Liver (tissue), 3 donors: Measurements from ENCODE around the gene VWA7.

Experiments
- ATF3 ChIP-seq: IDR thresholded peaks from 2 replicates; pipeline ENCODE4 v1.6.1; 2016; ENCODE audit warnings: antibody characterized with exemption
- CTCF ChIP-seq: fragments of 150-350 bp; IDR thresholded peaks from 2 replicates; pipeline ENCODE4 v1.5.1; 2017; ENCODE audit warnings: improper control_type of control experiment, low read depth, low read length; ENCODE audit not compliant: missing input control
- FOXA1 ChIP-seq: IDR thresholded peaks from 2 replicates; pipeline ENCODE4 v1.6.1; 2016; ENCODE audit warnings: antibody characterized with exemption
- GABPA ChIP-seq, 2 donors: IDR thresholded peaks in 1 of 2; conservative IDR thresholded peaks in 1 of 2; 2 replicates each; pipeline ENCODE4 v1.6.1; 2016; ENCODE audit warnings: antibody characterized with exemption in 2 of 2, mild to moderate bottlenecking in 1 of 2, moderate library complexity in 1 of 2
- HNF4G ChIP-seq: IDR thresholded peaks from 2 replicates; pipeline ENCODE4 v1.6.1; 2016; ENCODE audit warnings: antibody characterized with exemption
- JUND ChIP-seq, 2 donors: IDR thresholded peaks; 2 replicates each; pipeline ENCODE4 v1.6.1; 2016; ENCODE audit warnings: antibody characterized with exemption in 2 of 2
- MAX ChIP-seq: IDR thresholded peaks from 2 replicates; pipeline ENCODE4 v1.6.1; 2016; ENCODE audit warnings: antibody characterized with exemption
- RAD21 ChIP-seq, 2 donors: IDR thresholded peaks; 2 replicates each; pipeline ENCODE4 v1.6.1; 2016; ENCODE audit warnings: antibody characterized with exemption in 2 of 2, mild to moderate bottlenecking in 2 of 2
- REST ChIP-seq: IDR thresholded peaks from 2 replicates; pipeline ENCODE4 v1.6.1; 2016; ENCODE audit warnings: antibody characterized with exemption, mild to moderate bottlenecking
- RXRA ChIP-seq, 2 donors: IDR thresholded peaks; 2 replicates each; pipeline ENCODE4 v1.6.1; 2017 to 2018; ENCODE audit warnings: antibody characterized with exemption in 2 of 2, mild to moderate bottlenecking in 1 of 2
- SP1 ChIP-seq: IDR thresholded peaks from 2 replicates; pipeline ENCODE4 v1.6.1; 2018; ENCODE audit warnings: antibody characterized with exemption, mild to moderate bottlenecking
- TAF1 ChIP-seq: conservative IDR thresholded peaks from 2 replicates; pipeline ENCODE4 v1.6.1; 2016; ENCODE audit warnings: antibody characterized with exemption, mild to moderate bottlenecking
- YY1 ChIP-seq: IDR thresholded peaks from 2 replicates; pipeline ENCODE4 v1.6.1; 2016; ENCODE audit warnings: antibody characterized with exemption, mild to moderate bottlenecking
- ZBTB33 ChIP-seq: IDR thresholded peaks from 2 replicates; pipeline ENCODE4 v1.6.1; 2016; ENCODE audit warnings: antibody characterized with exemption
- donor health status: healthy.
- donor health status: healthy.

GRCh38 chr6:31764198-31764597 is 12.9 kb downstream of the VWA7 start:
- TF ChIP-seq CTCF (no peak), GABPA (IDR thresholded peaks at IDR 0.05 in 1 of 2, conservative IDR thresholded peaks at IDR 0.05 in 1 of 2) (no peak), JUND (IDR thresholded peaks at IDR 0.05) (no peak), ATF3 (no peak), TAF1 (no peak), RAD21 (IDR thresholded peaks at IDR 0.05) (no peak), MAX (no peak), REST (no peak), SP1 (no peak), RXRA (IDR thresholded peaks at IDR 0.05) (no peak), HNF4G (no peak), YY1 (no peak), FOXA1 (no peak), ZBTB33 (no peak)
